ENCODE measurements around the gene SPTBN1. TPM values are rescaled to one million over a fixed set of nuclear protein-coding genes. Genes with fewer than 3 reads are reported as not detected.

The SPTBN1 gene
- total and polyA plus RNA-seq, 5 donors from 2014 or later = 10.0 to 182 (median 19.6) TPM

GRCh38 chr2:54642677-54643430 is 186.7 kb downstream of the SPTBN1 start:
- Histone ChIP-seq H3K9me3 (ENCODE audit: control insufficient read depth in 2 of 2, low read length in 2 of 2) (no peaks in the 10 kb centered on the region), H3K36me3 (ENCODE audit: control insufficient read depth, insufficient read depth, low read length) (peaks cover 89% of the 10 kb centered on the region), H3K4me3 (ENCODE audit: low read depth, low read length) (no peak overlapping the region), H3K4me1 (ENCODE audit: control insufficient read depth, insufficient read depth, low read length, poor library complexity, severe bottlenecking) (no peaks in the 10 kb centered on the region), H3K27me3 (ENCODE audit: control insufficient read depth, insufficient read depth, low read length) (no peaks in the 10 kb centered on the region), H3K27ac (ENCODE audit: insufficient read depth, low read length, poor library complexity, severe bottlenecking) (no peak overlapping the region)
- Mint-ChIP-seq H3K4me1 (peaks cover 6 to 19% (median 9%) of the 10 kb centered on the region in 4 donors), H3K27ac (peak overlapping the region; percentile 42 to 87 (median 77)), H3K36me3 (peaks cover 73% of the 10 kb centered on the region), H3K4me3 (no peak overlapping the region), H3K9me3 (no peaks in the 10 kb centered on the region), H3K27me3 (no peaks in the 10 kb centered on the region)
- DNase-seq = no peak
- ATAC-seq (ENCODE audit: low read depth in 2 of 2) = no peak

GRCh38 chr2:54644236-54644635 is 188.1 kb downstream of the SPTBN1 start:
- Mint-ChIP-seq H3K4me1 (peaks cover 6 to 15% (median 7%) of the 10 kb centered on the region in 4 donors), H3K9me3 (no peaks in the 10 kb centered on the region), H3K27me3 (no peaks in the 10 kb centered on the region), H3K27ac (no peak overlapping the region), H3K4me3 (no peak overlapping the region), H3K36me3 (peaks cover 74% of the 10 kb centered on the region)
- DNase-seq = no peak
- no peaks in the 10 kb centered on the region for H3K4me1 ChIP-seq (ENCODE audit: control insufficient read depth, insufficient read depth, low read length, poor library complexity, severe bottlenecking)
- no peak for ATAC-seq (ENCODE audit: low read depth in 2 of 2)
- H3K4me3 ChIP-seq (ENCODE audit: low read depth, low read length) = no peak overlapping the region
- H3K27me3 ChIP-seq (ENCODE audit: control insufficient read depth, insufficient read depth, low read length) = no peaks in the 10 kb centered on the region
- H3K27ac ChIP-seq (ENCODE audit: insufficient read depth, low read length, poor library complexity, severe bottlenecking) = no peak overlapping the region
- H3K36me3 ChIP-seq (ENCODE audit: control insufficient read depth, insufficient read depth, low read length) = peaks cover 89% of the 10 kb centered on the region
- H3K9me3 ChIP-seq (ENCODE audit: control insufficient read depth in 2 of 2, low read length in 2 of 2) = no peaks in the 10 kb centered on the region

- H3K27me3 Mint-ChIP-seq = no peaks in the 10 kb centered on the region
- Histone ChIP-seq H3K4me3 (ENCODE audit: low read depth, low read length) (no peak overlapping the region), H3K27ac (ENCODE audit: insufficient read depth, low read length, poor library complexity, severe bottlenecking) (no peak overlapping the region), H3K27me3 (ENCODE audit: control insufficient read depth, insufficient read depth, low read length) (no peaks in the 10 kb centered on the region), H3K4me1 (ENCODE audit: control insufficient read depth, insufficient read depth, low read length, poor library complexity, severe bottlenecking) (no peaks in the 10 kb centered on the region), H3K9me3 (ENCODE audit: control insufficient read depth in 2 of 2, low read length in 2 of 2) (no peaks in the 10 kb centered on the region), H3K36me3 (ENCODE audit: control insufficient read depth, insufficient read depth, low read length) (peaks cover 97% of the 10 kb centered on the region)
- DNase-seq = no peak
- H3K4me1 Mint-ChIP-seq = peaks cover 0 to 7% (median 3%) of the 10 kb centered on the region in 4 donors
- peak overlapping the region in 1 of 3 donors; percentile 34 for H3K27ac Mint-ChIP-seq
- H3K36me3 Mint-ChIP-seq = peaks cover 83% of the 10 kb centered on the region
- no peak for ATAC-seq (ENCODE audit: low read depth in 2 of 2)
- no peak overlapping the region for H3K4me3 Mint-ChIP-seq
- no peaks in the 10 kb centered on the region for H3K9me3 Mint-ChIP-seq
These were observed 190.2 kb downstream of the SPTBN1 start for GRCh38 chr2:54646170-54646927.

GRCh38 chr2:54648256-54648655 is 192.1 kb downstream of the SPTBN1 start:
- Mint-ChIP-seq H3K4me1 (peaks cover 0 to 11% (median 6%) of the 10 kb centered on the region in 4 donors), H3K36me3 (peaks cover 81% of the 10 kb centered on the region), H3K4me3 (no peak overlapping the region), H3K9me3 (no peaks in the 10 kb centered on the region), H3K27me3 (no peaks in the 10 kb centered on the region), H3K27ac (no peak overlapping the region)
- Histone ChIP-seq H3K9me3 (ENCODE audit: control insufficient read depth in 2 of 2, low read length in 2 of 2) (no peaks in the 10 kb centered on the region), H3K36me3 (ENCODE audit: control insufficient read depth, insufficient read depth, low read length) (peaks cover 100% of the 10 kb centered on the region), H3K4me3 (ENCODE audit: low read depth, low read length) (no peak overlapping the region), H3K4me1 (ENCODE audit: control insufficient read depth, insufficient read depth, low read length, poor library complexity, severe bottlenecking) (no peaks in the 10 kb centered on the region), H3K27ac (ENCODE audit: insufficient read depth, low read length, poor library complexity, severe bottlenecking) (no peak overlapping the region), H3K27me3 (ENCODE audit: control insufficient read depth, insufficient read depth, low read length) (no peaks in the 10 kb centered on the region)
- ATAC-seq (ENCODE audit: low read depth in 2 of 2) (no peak), DNase-seq (no peak)

- Histone ChIP-seq H3K4me3 (ENCODE audit: low read depth, low read length) (no peak overlapping the region), H3K9me3 (ENCODE audit: control insufficient read depth in 2 of 2, low read length in 2 of 2) (no peaks in the 10 kb centered on the region), H3K4me1 (ENCODE audit: control insufficient read depth, insufficient read depth, low read length, poor library complexity, severe bottlenecking) (no peaks in the 10 kb centered on the region), H3K27ac (ENCODE audit: insufficient read depth, low read length, poor library complexity, severe bottlenecking) (no peak overlapping the region), H3K27me3 (ENCODE audit: control insufficient read depth, insufficient read depth, low read length) (no peaks in the 10 kb centered on the region), H3K36me3 (ENCODE audit: control insufficient read depth, insufficient read depth, low read length) (peaks cover 100% of the 10 kb centered on the region)
- Mint-ChIP-seq H3K36me3 (peaks cover 79% of the 10 kb centered on the region), H3K9me3 (no peaks in the 10 kb centered on the region), H3K27ac (peak overlapping the region in 1 of 3 donors; percentile 15), H3K4me3 (no peak overlapping the region), H3K4me1 (peaks cover 0 to 11% (median 6%) of the 10 kb centered on the region in 4 donors), H3K27me3 (no peaks in the 10 kb centered on the region)
- DNase-seq (no peak), ATAC-seq (ENCODE audit: low read depth in 2 of 2) (no peak)
These were observed 193.1 kb downstream of the SPTBN1 start for GRCh38 chr2:54649191-54649590.

GRCh38 chr2:54649633-54650032 is 193.5 kb downstream of the SPTBN1 start:
- H3K27me3 ChIP-seq (ENCODE audit: control insufficient read depth, insufficient read depth, low read length) = no peaks in the 10 kb centered on the region
- peaks cover 100% of the 10 kb centered on the region for H3K36me3 ChIP-seq (ENCODE audit: control insufficient read depth, insufficient read depth, low read length)
- Mint-ChIP-seq H3K4me3 (no peak overlapping the region), H3K9me3 (no peaks in the 10 kb centered on the region), H3K27me3 (no peaks in the 10 kb centered on the region), H3K36me3 (peaks cover 78% of the 10 kb centered on the region), H3K27ac (peak overlapping the region in 2 of 3 donors; percentile 15 to 60), H3K4me1 (peaks cover 0 to 11% (median 6%) of the 10 kb centered on the region in 4 donors)
- no peaks in the 10 kb centered on the region for H3K9me3 ChIP-seq (ENCODE audit: control insufficient read depth in 2 of 2, low read length in 2 of 2)
- H3K27ac ChIP-seq (ENCODE audit: insufficient read depth, low read length, poor library complexity, severe bottlenecking) = no peak overlapping the region
- no peaks in the 10 kb centered on the region for H3K4me1 ChIP-seq (ENCODE audit: control insufficient read depth, insufficient read depth, low read length, poor library complexity, severe bottlenecking)
- H3K4me3 ChIP-seq (ENCODE audit: low read depth, low read length) = no peak overlapping the region
- ATAC-seq (ENCODE audit: low read depth in 2 of 2) (no peak), DNase-seq (no peak)

- no peak overlapping the region for H3K27ac ChIP-seq (ENCODE audit: insufficient read depth, low read length, poor library complexity, severe bottlenecking)
- DNase-seq (no peak), ATAC-seq (ENCODE audit: low read depth in 2 of 2) (no peak)
- H3K9me3 ChIP-seq (ENCODE audit: control insufficient read depth in 2 of 2, low read length in 2 of 2) = no peaks in the 10 kb centered on the region
- no peaks in the 10 kb centered on the region for H3K4me1 ChIP-seq (ENCODE audit: control insufficient read depth, insufficient read depth, low read length, poor library complexity, severe bottlenecking)
- Mint-ChIP-seq H3K27ac (no peak overlapping the region), H3K4me3 (no peak overlapping the region), H3K27me3 (no peaks in the 10 kb centered on the region), H3K9me3 (peaks cover 0 to under 1% (median 0%) of the 10 kb centered on the region in 7 donors), H3K4me1 (peaks cover 0 to 11% (median 6%) of the 10 kb centered on the region in 4 donors), H3K36me3 (peaks cover 79% of the 10 kb centered on the region)
- peaks cover 100% of the 10 kb centered on the region for H3K36me3 ChIP-seq (ENCODE audit: control insufficient read depth, insufficient read depth, low read length)
- H3K27me3 ChIP-seq (ENCODE audit: control insufficient read depth, insufficient read depth, low read length) = no peaks in the 10 kb centered on the region
- no peak overlapping the region for H3K4me3 ChIP-seq (ENCODE audit: low read depth, low read length)
These were observed 194.5 kb downstream of the SPTBN1 start for GRCh38 chr2:54650612-54651011.

Measured in CD4-positive, CD25-positive, alpha-beta regulatory T cell (primary cell).